GM23338 (cell line): Measurements from ENCODE around the gene CACNA1H. TPM values are rescaled to one million over a fixed set of nuclear protein-coding genes. Genes with fewer than 3 reads are reported as not detected.

Source experiments
- ATAC-seq: fragments of 200-7000 bp; cut with Tn5 transposase; 3 replicates; pipeline ENCODE4 v1.9.1; 2020
- DNase-seq: peaks from one replicate; pipeline ENCODE4 v3.0.0-alpha.2; 2015; ENCODE audit warnings: low spot score
- H2AFZ ChIP-seq: fragments of 200-600 bp; sonication (generic); 2 replicates; pipeline ENCODE4 v1.8.0; 2016; ENCODE audit warnings: antibody characterized with exemption, mild to moderate bottlenecking, moderate library complexity
- H3F3A ChIP-seq: fragments of 200-600 bp; sonication (generic); replicated peaks from 2 replicates; pipeline ENCODE4 v1.8.0; 2017; ENCODE audit warnings: antibody characterized with exemption, mixed run types, low read depth
- H3K27ac ChIP-seq: fragments of 200-600 bp; sonication (generic); 2 replicates; pipeline ENCODE4 v1.6.1; 2016; ENCODE audit warnings: low read depth
- H3K27me3 ChIP-seq: fragments of 200-600 bp; sonication (generic); 2 replicates; pipeline ENCODE4 v1.8.0; 2016; ENCODE audit warnings: mild to moderate bottlenecking, mixed run types, moderate library complexity; ENCODE audit not compliant: insufficient read depth
- H3K36me3 ChIP-seq: fragments of 200-600 bp; sonication (generic); 2 replicates; pipeline ENCODE4 v1.8.0; 2016; ENCODE audit warnings: mild to moderate bottlenecking; ENCODE audit not compliant: insufficient read depth
- H3K4me1 ChIP-seq: fragments of 200-600 bp; sonication (generic); 2 replicates; pipeline ENCODE4 v1.8.0; 2016; ENCODE audit warnings: mild to moderate bottlenecking, moderate library complexity; ENCODE audit not compliant: insufficient read depth
- H3K4me2 ChIP-seq: fragments of 200-600 bp; sonication (generic); 2 replicates; pipeline ENCODE4 v1.7.1; 2017; ENCODE audit warnings: mixed run types
- H3K4me3 ChIP-seq: fragments of 200-600 bp; sonication (generic); 2 replicates; pipeline ENCODE4 v1.6.1; 2016; ENCODE audit warnings: mixed run types
- H3K79me2 ChIP-seq: fragments of 200-600 bp; sonication (generic); replicated peaks from 2 replicates; pipeline ENCODE4 v1.8.0; 2017; ENCODE audit warnings: mild to moderate bottlenecking; ENCODE audit not compliant: insufficient read depth
- H3K9me2 ChIP-seq: fragments of 200-600 bp; sonication (generic); 2 replicates; pipeline ENCODE4 v1.8.0; 2017; ENCODE audit not compliant: insufficient read depth
- H4K20me1 ChIP-seq: fragments of 200-600 bp; sonication (generic); replicated peaks from 2 replicates; pipeline ENCODE4 v1.8.0; 2017; ENCODE audit warnings: mild to moderate bottlenecking; ENCODE audit not compliant: insufficient read depth
- H3K27ac Mint-ChIP-seq: 2 replicates; pipeline ENCODE4 v1.8.0; 2020; ENCODE audit warnings: inconsistent platforms, mild to moderate bottlenecking, moderate library complexity, mixed read lengths
- H3K27me3 Mint-ChIP-seq: 3 replicates; pipeline ENCODE4 v1.8.0; 2022; ENCODE audit warnings: low read depth, mild to moderate bottlenecking, moderate library complexity, mixed read lengths, inconsistent platforms; ENCODE audit not compliant: insufficient read depth, poor library complexity
- H3K36me3 Mint-ChIP-seq: 3 replicates; pipeline ENCODE4 v1.8.0; 2021; ENCODE audit warnings: low read depth, mild to moderate bottlenecking, inconsistent platforms, moderate library complexity, mixed read lengths
- H3K4me1 Mint-ChIP-seq: 3 replicates; pipeline ENCODE4 v1.8.0; 2020; ENCODE audit warnings: mild to moderate bottlenecking, inconsistent platforms, mixed read lengths
- H3K4me3 Mint-ChIP-seq: 3 replicates; pipeline ENCODE4 v1.8.0; 2021; ENCODE audit warnings: moderate library complexity, mild to moderate bottlenecking, inconsistent platforms, mixed read lengths
- H3K9me3 Mint-ChIP-seq: 3 replicates; pipeline ENCODE4 v1.8.0; 2020; ENCODE audit warnings: moderate library complexity, mild to moderate bottlenecking, inconsistent platforms, mixed read lengths
- CTCF ChIP-seq, 2 experiments: fragments of 200-600 bp in 1 of 2; sonication (generic) in 1 of 2; conservative IDR thresholded peaks; 2 replicates each; pipeline versions ENCODE4 v1.5.1 to v1.6.1; 2016 to 2017; ENCODE audit warnings: antibody characterized with exemption in 2 of 2, low read depth in 2 of 2, mild to moderate bottlenecking in 2 of 2, moderate library complexity in 1 of 2
- NANOG ChIP-seq: IDR thresholded peaks from 2 replicates; pipeline ENCODE4 v1.6.1; 2016; ENCODE audit warnings: antibody characterized with exemption, borderline replicate concordance
- POLR2AphosphoS5 ChIP-seq: IDR thresholded peaks from 2 replicates; pipeline ENCODE4 v1.6.1; 2016; ENCODE audit warnings: antibody characterized with exemption, low read depth
- REST ChIP-seq: IDR thresholded peaks from one replicate; pipeline ENCODE4 v1.6.1; 2018; ENCODE audit warnings: antibody characterized with exemption; ENCODE audit not compliant: unreplicated experiment
- STAT1 ChIP-seq: IDR thresholded peaks from one replicate; pipeline ENCODE4 v1.6.1; 2016; ENCODE audit warnings: antibody characterized with exemption; ENCODE audit not compliant: unreplicated experiment
- ZNF114 ChIP-seq: fragments of 250-450 bp; sonication (Bioruptor Pico); IDR thresholded peaks from 2 replicates; pipeline ENCODE4 v1.5.0; 2020; ENCODE audit warnings: mild to moderate bottlenecking, moderate library complexity
- ZNF331 ChIP-seq: fragments of 250-450 bp; sonication (Bioruptor Pico); IDR thresholded peaks from 2 replicates; pipeline ENCODE4 v1.5.0; 2020; ENCODE audit warnings: low read depth, mild to moderate bottlenecking, moderate library complexity
- ZNF462 ChIP-seq: fragments of 250-450 bp; sonication (Bioruptor Pico); IDR thresholded peaks from 2 replicates; pipeline ENCODE4 v1.5.0; 2020; ENCODE audit warnings: mild to moderate bottlenecking, moderate library complexity
- polyA plus RNA-seq: library from polyadenylated mRNA; unstranded; fragments of >200 nt; fragmentation: Nextera tagmentation; extraction: Ambion mirVana; gene quantifications from 2 replicates; pipeline ENCODE4 v1.2.1, GENCODE V29; 2016
- total RNA-seq: library from RNA; depleted of rRNA; stranded (reverse); fragments of >200 nt; shearing (Covaris generic); gene quantifications from 2 replicates; pipeline ENCODE4 v1.2.3, GENCODE V29; 2014

Gene CACNA1H
- total and polyA plus RNA-seq, 2 experiments from 2014 or later, result 3.5 to 43.3 TPM

GRCh38 chr16:1113489-1113888, 39.4 kb upstream of the CACNA1H start (continued):
- no peak for TF ChIP-seq REST
- no peak for TF ChIP-seq NANOG

GRCh38 chr16:1113889-1114526, 38.9 kb upstream of the CACNA1H start:
- H3K27ac ChIP-seq, result no peak overlapping the region
- H3K4me1 ChIP-seq, result no peaks in the 10 kb centered on the region
- Mint-ChIP-seq H3K27me3 (peaks cover 5% of the 10 kb centered on the region), H3K36me3 (no peaks in the 10 kb centered on the region), H3K27ac (no peak overlapping the region), H3K9me3 (no peaks in the 10 kb centered on the region), H3K4me1 (no peaks in the 10 kb centered on the region), H3K4me3 (no peak overlapping the region)
- DNase-seq (no peak), ATAC-seq (no peak)
- H3K79me2 ChIP-seq, result no peaks in the 10 kb centered on the region
- H2AFZ ChIP-seq, result no peak overlapping the region
- no peak overlapping the region for H3K4me3 ChIP-seq
- no peak overlapping the region for H3K4me2 ChIP-seq
- H3K36me3 ChIP-seq, result no peaks in the 10 kb centered on the region
- H3F3A ChIP-seq, result no peaks in the 10 kb centered on the region
- no peaks in the 10 kb centered on the region for H3K27me3 ChIP-seq
- H3K9me2 ChIP-seq, result no peaks in the 10 kb centered on the region
- no peaks in the 10 kb centered on the region for H4K20me1 ChIP-seq
- TF ChIP-seq CTCF (conservative IDR thresholded peaks at IDR 0.05; ENCODE audit: low read depth in 2 of 2), result no peak
- no peak for TF ChIP-seq NANOG
- no peak for TF ChIP-seq POLR2AphosphoS5
- TF ChIP-seq REST, result no peak
- no peak for TF ChIP-seq ZNF114 (CRISPR knock-in tag)
- TF ChIP-seq ZNF462 (CRISPR knock-in tag), result no peak
- TF ChIP-seq ZNF331, result no peak
- no peak for TF ChIP-seq STAT1
